Transverse colon (tissue), 4 donors: ENCODE data around the gene CIAO3. TPM values are rescaled to one million over a fixed set of nuclear protein-coding genes. Genes with fewer than 3 reads are reported as not detected.

Experiments used
- DNase-seq: peaks from one replicate; pipeline ENCODE4 v3.0.0-alpha.2; 2019
- H3K27ac ChIP-seq, 4 donors: fragments of 200-600 bp; sonication (generic); 2 replicates each; pipeline ENCODE4 v1.5.1; 2016 to 2018; ENCODE audit warnings: inconsistent platforms in 4 of 4
- H3K27me3 ChIP-seq: fragments of 200-600 bp; sonication (generic); 2 replicates; pipeline ENCODE4 v1.5.1; 2017; ENCODE audit warnings: inconsistent platforms
- H3K36me3 ChIP-seq, 4 donors: fragments of 200-600 bp; sonication (generic); 2 replicates each; pipeline ENCODE4 v1.5.1; 2017 to 2019; ENCODE audit warnings: inconsistent platforms in 4 of 4
- H3K4me1 ChIP-seq, 4 donors: fragments of 200-600 bp; sonication (generic); 2 replicates each; pipeline ENCODE4 v1.5.1; 2017 to 2020; ENCODE audit warnings: inconsistent platforms in 4 of 4
- H3K4me3 ChIP-seq, 4 donors: fragments of 200-600 bp; sonication (generic); 1 replicate in 1 of 4; 2 replicates in 3 of 4; pipeline versions ENCODE4 v1.5.1 to v1.6.1; 2017 to 2019; ENCODE audit warnings: inconsistent platforms in 4 of 4
- H3K9me3 ChIP-seq, 2 donors: fragments of 200-600 bp; sonication (generic); 2 replicates each; pipeline ENCODE4 v1.5.1; 2017 to 2019; ENCODE audit warnings: inconsistent platforms in 2 of 2
- EP300 ChIP-seq: sonication (generic); formaldehyde crosslinking; IDR thresholded peaks from one replicate; pipeline ENCODE4 v1.6.1; 2017; ENCODE audit warnings: antibody characterized with exemption, low read depth
- POLR2A ChIP-seq: fragments of 450-650 bp; IDR thresholded peaks from one replicate; pipeline ENCODE4 v1.6.1; 2016; ENCODE audit warnings: antibody characterized with exemption, mild to moderate bottlenecking, moderate library complexity
- POLR2AphosphoS5 ChIP-seq, 3 donors: sonication (generic); formaldehyde crosslinking; IDR thresholded peaks; one replicate each; pipeline ENCODE4 v1.6.1; 2016; ENCODE audit warnings: antibody characterized with exemption in 3 of 3
- WGBS, 2 donors: methylation state at CpG; one replicate each; pipeline ENCODE4 v1.1.5; 2018; ENCODE audit warnings: low coverage in 1 of 2; 5-methylcytosine and 5-hydroxymethylcytosine counted together
- in situ Hi-C, 4 donors: fragments of 200-750 bp; cut with MboI; loops; one replicate each; pipeline versions ENCODE4 v1.15.0 to v1.15.1; 2017; ENCODE audit warnings: low sequenced_read_pairs in 3 of 4, low pct_ligation_motif_present in 1 of 4, low pct_unique_long_range_greater_than_20kb in 1 of 4
- intact Hi-C: fragments of 100-400 bp; cut with DNase I; formaldehyde crosslinking; loops from one replicate; pipeline ENCODE4 v1.15.1; 2023; ENCODE audit warnings: low total_unique reads
- total RNA-seq, 4 donors: library from RNA; depleted of rRNA; stranded (reverse); fragments of >200 nt; gene quantifications; one replicate each; pipeline ENCODE4 v1.1.0, GENCODE V29; 2016
- TF ChIP-seq, protein P1 (sequence below), 5 experiments: fragments of 200-600 bp in 3 of 5; fragments of 450-650 bp in 2 of 5; sonication (generic) in 3 of 5; IDR thresholded peaks; 1 replicate in 2 of 5; 2 replicates in 3 of 5; pipeline ENCODE4 v1.5.1; 2016 to 2017; ENCODE audit warnings: antibody characterized with exemption in 5 of 5, inconsistent platforms in 3 of 5, mild to moderate bottlenecking in 2 of 5, moderate library complexity in 1 of 5

Gene CIAO3
- total RNA-seq, 4 donors from 2014 or later = 59.1 to 346 (median 102) TPM

DNA sequence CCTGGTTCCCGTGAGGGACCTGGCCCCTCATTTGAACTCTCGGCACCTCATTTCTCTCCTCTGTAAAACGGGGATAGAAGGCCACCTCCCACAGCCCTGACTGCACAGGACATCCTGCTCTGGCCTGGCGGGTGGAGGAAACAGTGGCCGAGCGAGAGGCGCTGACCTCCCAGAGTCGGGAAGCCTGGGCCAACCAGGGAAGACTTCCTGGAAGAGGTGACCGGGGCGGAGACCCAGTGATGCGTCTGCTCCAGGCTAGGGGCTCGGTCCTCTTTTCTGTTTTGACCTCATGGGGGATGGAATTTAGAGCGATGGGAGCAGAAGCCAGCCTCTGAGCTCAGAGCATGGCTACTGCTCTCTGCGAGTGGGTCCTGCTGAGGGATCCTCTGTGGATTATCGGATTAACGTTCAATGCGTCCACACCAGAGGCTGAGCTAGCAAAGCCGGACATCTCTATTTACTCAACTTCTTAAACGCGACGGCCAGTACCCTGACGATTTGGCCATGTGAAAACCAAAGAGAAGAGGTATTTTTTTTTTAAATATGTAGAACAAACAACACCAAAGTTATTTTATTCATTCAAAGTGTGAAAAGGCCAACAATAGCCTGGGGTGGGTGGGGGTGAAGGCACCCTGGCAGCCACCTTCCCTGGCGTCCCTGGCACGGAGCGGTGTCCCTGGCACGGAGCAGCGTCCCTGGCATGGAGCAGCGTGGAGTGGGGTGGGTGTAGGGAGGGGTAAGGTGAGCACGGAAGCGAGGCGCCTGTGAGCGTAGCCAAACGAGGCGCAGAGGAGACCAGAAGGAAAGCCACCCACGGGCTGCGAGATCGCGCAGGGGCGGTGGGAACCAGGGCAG, 10.6 kb upstream of the CIAO3 start:
- 57 to 59% methylated on average over 13 to 39 of the region's 39 CpGs for WGBS, 2 donors
- in situ Hi-C loops (no loop called here), intact Hi-C loops (no loop called here)
- TF ChIP-seq POLR2AphosphoS5 (IDR thresholded peaks at IDR 0.05) (no peak), EP300 (no peak), POLR2A (no peak)
- TF ChIP-seq, protein P1, sequence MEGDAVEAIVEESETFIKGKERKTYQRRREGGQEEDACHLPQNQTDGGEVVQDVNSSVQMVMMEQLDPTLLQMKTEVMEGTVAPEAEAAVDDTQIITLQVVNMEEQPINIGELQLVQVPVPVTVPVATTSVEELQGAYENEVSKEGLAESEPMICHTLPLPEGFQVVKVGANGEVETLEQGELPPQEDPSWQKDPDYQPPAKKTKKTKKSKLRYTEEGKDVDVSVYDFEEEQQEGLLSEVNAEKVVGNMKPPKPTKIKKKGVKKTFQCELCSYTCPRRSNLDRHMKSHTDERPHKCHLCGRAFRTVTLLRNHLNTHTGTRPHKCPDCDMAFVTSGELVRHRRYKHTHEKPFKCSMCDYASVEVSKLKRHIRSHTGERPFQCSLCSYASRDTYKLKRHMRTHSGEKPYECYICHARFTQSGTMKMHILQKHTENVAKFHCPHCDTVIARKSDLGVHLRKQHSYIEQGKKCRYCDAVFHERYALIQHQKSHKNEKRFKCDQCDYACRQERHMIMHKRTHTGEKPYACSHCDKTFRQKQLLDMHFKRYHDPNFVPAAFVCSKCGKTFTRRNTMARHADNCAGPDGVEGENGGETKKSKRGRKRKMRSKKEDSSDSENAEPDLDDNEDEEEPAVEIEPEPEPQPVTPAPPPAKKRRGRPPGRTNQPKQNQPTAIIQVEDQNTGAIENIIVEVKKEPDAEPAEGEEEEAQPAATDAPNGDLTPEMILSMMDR (IDR thresholded peaks at IDR 0.05) = no peak
- no peaks in the 10 kb centered on the region for H3K4me1 ChIP-seq
- H3K27me3 ChIP-seq = peaks cover 67% of the 10 kb centered on the region
- no peaks in the 10 kb centered on the region for H3K36me3 ChIP-seq
- H3K27ac ChIP-seq = no peak overlapping the region
- H3K4me3 ChIP-seq = no peak overlapping the region
- no peak for DNase-seq
- H3K9me3 ChIP-seq = no peaks in the 10 kb centered on the region

DNA sequence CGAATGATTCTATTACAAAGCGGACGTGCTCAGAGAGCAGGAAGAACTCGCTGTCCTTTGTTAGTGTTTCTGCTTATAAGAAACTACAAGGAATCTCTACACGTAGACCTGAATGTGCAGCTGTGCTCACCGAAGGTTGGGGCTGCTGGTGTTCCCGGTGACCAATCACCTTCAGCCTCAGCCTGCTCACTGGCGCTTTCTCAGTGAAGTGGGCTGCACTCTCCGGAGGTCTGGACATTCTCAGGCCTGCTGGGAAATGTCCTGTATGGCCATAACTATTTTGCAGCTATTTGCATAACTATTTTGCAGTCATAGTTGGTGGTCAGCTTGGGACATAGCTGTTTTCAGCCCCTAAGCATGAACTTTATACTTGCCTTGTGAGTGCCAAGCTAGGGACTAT, 9.7 kb upstream of the CIAO3 start:
- TF ChIP-seq, protein P1 (IDR thresholded peaks at IDR 0.05) = no peak
- TF ChIP-seq POLR2AphosphoS5 (IDR thresholded peaks at IDR 0.05) = no peak
- no peak for TF ChIP-seq POLR2A
- no peak for TF ChIP-seq EP300
- intact Hi-C loops (no loop called here), in situ Hi-C loops (no loop called here)
- no peak for DNase-seq
- H3K36me3 ChIP-seq = no peaks in the 10 kb centered on the region
- H3K27ac ChIP-seq = no peak overlapping the region
- H3K4me3 ChIP-seq = no peak overlapping the region
- no peaks in the 10 kb centered on the region for H3K9me3 ChIP-seq
- 65 to 70% methylated on average over 2 to 9 of the region's 9 CpGs for WGBS, 2 donors
- peaks cover 58% of the 10 kb centered on the region for H3K27me3 ChIP-seq
- H3K4me1 ChIP-seq = no peaks in the 10 kb centered on the region

DNA sequence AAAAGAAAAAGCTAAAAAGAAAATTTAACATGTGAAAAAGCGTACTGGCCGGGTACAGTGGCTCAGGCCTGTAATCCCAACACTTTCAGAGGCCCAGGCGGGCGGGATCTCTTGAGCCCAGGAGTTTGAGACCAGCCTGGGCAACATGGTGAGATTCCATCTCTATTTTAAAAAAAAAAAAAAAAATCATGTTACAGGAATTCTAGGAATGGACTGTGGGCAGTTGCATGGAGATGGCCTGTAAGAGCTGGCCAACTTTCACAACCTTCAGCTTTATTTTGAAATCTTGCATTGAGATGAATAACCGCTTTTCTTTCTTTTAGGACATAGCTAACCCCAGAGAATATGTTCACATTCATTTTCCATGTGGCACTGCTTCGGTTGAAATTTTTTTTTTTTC, 8.2 kb upstream of the CIAO3 start:
- intact Hi-C loops = no loop called here
- in situ Hi-C loops = no loop called here
- whole genome bisulfite sequencing, 2 donors = 74% methylated on average over 4 to 6 of the region's 6 CpGs
- TF ChIP-seq POLR2AphosphoS5 (IDR thresholded peaks at IDR 0.05) = no peak
- Histone ChIP-seq H3K27ac (no peak overlapping the region), H3K9me3 (no peaks in the 10 kb centered on the region), H3K4me1 (no peaks in the 10 kb centered on the region), H3K36me3 (no peaks in the 10 kb centered on the region), H3K27me3 (peaks cover 44% of the 10 kb centered on the region), H3K4me3 (no peak overlapping the region)
- DNase-seq = no peak

DNA sequence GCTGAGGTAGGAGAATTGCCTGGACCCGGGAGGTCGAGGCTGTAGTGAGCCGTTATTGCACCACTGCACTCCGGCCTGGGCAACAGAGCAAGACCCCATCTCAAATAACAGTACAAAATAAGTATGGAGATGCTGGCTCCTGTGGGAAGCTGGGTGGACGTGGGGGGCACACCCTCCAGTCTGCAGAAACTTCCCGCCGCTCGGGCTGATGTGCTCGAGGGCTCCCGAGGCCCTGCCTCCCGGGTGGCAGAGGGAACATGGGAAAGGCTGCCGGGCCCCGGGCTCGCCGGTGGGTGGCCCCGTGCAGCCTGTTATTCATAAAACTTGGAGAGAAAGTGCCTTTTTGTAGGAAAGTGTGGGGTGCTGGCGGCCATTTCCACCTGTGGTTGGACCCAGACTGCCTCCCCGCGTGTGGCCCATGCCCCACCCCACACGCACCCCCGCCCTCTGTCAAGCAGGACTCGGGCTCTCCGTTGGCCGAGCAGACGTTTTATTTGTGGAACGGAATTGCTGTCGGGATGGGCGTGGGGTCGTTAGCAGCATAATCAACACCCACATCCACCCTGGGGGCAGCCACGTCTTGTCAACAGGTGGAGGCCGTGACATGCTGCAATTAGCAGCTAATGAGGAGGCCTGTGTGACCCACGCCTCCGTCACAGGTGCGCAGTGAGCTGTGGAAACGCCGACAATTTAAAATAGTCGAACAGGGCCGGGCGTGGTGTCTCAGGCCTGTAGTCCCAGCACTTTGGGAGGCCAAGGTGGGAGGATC, 7.4 kb upstream of the CIAO3 start:
- Histone ChIP-seq H3K4me1 (no peaks in the 10 kb centered on the region), H3K9me3 (no peaks in the 10 kb centered on the region), H3K4me3 (no peak overlapping the region), H3K27ac (no peak overlapping the region), H3K27me3 (peaks cover 39% of the 10 kb centered on the region), H3K36me3 (no peaks in the 10 kb centered on the region)
- TF ChIP-seq, protein P1 (IDR thresholded peaks at IDR 0.05) = no peak
- TF ChIP-seq POLR2A (no peak), POLR2AphosphoS5 (IDR thresholded peaks at IDR 0.05) (no peak)
- no peak for DNase-seq
- intact Hi-C loops (no loop called here), in situ Hi-C loops (no loop called here)
- 78% methylated on average over 39 of the region's 39 CpGs; no CpG with 5 or more reads in 1 of the 2 donors for WGBS, 2 donors
